Measurements from ENCODE around the gene ZBTB46.

DNA sequence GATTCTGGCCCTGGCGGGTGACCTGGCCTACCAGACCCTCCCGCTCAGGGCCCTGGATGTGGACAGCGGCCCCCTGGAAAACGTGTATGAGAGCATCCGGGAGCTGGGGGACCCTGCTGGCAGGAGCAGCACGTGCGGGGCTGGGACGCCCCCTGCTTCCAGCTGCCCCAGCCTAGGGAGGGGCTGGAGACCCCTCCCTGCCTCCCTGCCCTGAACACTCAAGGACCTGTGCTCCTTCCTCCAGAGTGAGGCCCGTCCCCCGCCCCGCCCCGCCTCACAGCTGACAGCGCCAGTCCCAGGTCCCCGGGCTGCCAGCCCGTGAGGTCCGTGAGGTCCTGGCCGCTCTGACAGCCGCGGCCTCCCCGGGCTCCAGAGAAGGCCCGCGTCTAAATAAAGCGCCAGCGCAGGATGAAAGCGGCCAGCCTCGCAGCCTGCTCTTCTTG, 92.4 kb downstream of the ZBTB46 start:
- TF ChIP-seq, protein P1, sequence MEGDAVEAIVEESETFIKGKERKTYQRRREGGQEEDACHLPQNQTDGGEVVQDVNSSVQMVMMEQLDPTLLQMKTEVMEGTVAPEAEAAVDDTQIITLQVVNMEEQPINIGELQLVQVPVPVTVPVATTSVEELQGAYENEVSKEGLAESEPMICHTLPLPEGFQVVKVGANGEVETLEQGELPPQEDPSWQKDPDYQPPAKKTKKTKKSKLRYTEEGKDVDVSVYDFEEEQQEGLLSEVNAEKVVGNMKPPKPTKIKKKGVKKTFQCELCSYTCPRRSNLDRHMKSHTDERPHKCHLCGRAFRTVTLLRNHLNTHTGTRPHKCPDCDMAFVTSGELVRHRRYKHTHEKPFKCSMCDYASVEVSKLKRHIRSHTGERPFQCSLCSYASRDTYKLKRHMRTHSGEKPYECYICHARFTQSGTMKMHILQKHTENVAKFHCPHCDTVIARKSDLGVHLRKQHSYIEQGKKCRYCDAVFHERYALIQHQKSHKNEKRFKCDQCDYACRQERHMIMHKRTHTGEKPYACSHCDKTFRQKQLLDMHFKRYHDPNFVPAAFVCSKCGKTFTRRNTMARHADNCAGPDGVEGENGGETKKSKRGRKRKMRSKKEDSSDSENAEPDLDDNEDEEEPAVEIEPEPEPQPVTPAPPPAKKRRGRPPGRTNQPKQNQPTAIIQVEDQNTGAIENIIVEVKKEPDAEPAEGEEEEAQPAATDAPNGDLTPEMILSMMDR (IDR thresholded peaks at IDR 0.05), result no peak
- TF ChIP-seq POLR2A (IDR thresholded peaks at IDR 0.05), result no peak

All from tibial nerve (tissue), 3 donors.